Inflammatory macrophage treated with lipopolysaccharide for 4 hours (primary cell): ENCODE measurements around the gene PLEKHB2.
"Not testable (repeated sequence)": the region's sequence is repeated elsewhere in the genome, so short reads cannot be mapped to it uniquely, and the experiment has no call there.

Experiments used
- DNase-seq: peaks from one replicate; pipeline ENCODE4 v3.0.0-alpha.2; 2020

Gene PLEKHB2

GRCh38 chr2:131145040-131145439 is 39.9 kb downstream of the PLEKHB2 start:
- DNase-seq = no peak

GRCh38 chr2:131146231-131146630 is 41.1 kb downstream of the PLEKHB2 start:
- DNase-seq = peak; percentile 72

DNA sequence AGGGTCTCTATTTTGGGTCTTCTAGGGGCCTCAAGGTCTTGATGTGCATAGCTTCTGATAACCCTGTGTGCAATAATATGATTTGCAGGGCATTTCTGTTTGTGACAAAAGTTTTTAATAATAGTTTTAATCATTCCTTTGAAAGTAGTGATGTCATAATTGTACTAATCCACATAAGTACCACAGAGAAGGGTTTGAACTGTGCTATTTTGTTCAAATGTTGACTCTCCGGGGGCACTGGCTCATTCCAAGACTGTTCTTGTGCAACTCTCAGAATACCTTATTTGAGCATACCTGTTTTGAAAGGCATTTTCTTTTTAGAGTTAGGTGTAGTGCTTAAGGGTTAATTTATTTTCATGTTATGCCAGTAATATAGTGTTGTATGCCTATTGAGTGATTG is 41.6 kb downstream of the PLEKHB2 start:
- no peak for DNase-seq

DNA sequence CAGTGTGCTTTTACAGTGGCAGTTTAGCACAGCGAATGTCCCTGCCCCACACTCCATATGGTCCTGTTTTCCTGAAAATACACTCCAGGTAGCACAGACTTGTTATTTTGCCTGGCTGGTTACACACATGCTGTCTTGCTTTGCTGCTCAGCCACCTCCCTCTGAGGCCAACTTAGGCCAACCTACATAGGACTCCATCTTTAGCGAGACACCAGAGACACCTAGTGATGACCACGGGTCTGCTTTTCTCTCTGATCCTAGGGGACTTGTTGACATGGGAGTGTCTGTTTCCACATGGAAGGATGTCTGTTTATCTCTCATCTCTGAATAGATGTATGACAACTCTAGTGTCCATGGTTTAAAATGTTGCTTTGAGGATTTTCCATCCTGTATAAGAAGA is 43.3 kb downstream of the PLEKHB2 start:
- DNase-seq = no peak

GRCh38 chr2:131150109-131150508 is 45.0 kb downstream of the PLEKHB2 start:
- DNase-seq = not testable (repeated sequence)

GRCh38 chr2:131151398-131151797 is 46.3 kb downstream of the PLEKHB2 start:
- no peak for DNase-seq

DNA sequence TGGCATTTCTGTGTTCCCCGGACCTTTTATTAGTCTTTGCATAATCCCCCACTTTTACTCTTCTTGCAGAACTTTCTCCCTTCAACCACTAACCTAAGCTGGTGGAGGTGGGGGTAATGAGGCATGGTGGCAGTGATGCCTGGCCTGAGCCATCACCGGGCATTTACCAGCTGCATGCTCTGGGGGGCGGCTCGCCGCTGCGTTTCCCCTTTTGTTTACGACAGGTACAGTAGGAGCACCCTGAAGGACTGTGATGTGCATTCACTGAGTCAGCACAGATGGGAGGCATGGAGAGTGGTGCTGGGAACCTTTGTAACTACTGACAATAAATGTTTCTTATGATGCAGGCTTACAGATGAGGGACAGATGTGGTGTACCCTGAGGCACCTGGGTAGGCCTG is 46.9 kb downstream of the PLEKHB2 start:
- DNase-seq = no peak

GRCh38 chr2:131153529-131153928 is 48.4 kb downstream of the PLEKHB2 start:
- DNase-seq = no peak

DNA sequence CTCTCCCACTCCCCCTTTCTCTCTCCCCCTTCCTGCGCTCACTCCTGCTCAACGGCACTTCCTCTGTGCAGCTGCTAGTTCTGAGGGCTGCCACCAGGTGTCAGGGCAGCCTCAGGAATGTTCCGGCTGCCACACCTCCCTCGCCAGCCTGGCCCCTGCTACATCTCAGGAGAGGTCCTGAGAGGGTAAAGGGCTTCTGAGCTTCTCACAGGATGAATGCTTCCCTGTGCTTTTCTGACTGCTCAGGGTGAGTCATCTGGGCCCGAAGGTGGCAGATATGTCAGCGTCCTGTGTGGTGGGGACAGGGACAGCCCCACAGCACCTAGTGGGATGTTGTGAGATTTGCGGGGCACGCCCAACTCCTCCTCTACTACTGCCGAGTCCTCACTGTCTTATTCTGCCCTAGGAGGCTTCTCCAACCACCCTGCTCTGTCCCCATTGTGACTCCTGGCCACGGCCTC is 49.0 kb downstream of the PLEKHB2 start:
- peak; percentile 51 for DNase-seq

GRCh38 chr2:131154647-131155046 is 49.5 kb downstream of the PLEKHB2 start:
- DNase-seq = no peak

GRCh38 chr2:131155208-131155855 is 50.2 kb downstream of the PLEKHB2 start:
- DNase-seq = no peak

- DNase-seq = no peak
Observed at GRCh38 chr2:131156452-131157149, 51.5 kb downstream of the PLEKHB2 start.

- not testable (repeated sequence) for DNase-seq
Observed at GRCh38 chr2:131165562-131165961, 60.4 kb downstream of the PLEKHB2 start.

DNA sequence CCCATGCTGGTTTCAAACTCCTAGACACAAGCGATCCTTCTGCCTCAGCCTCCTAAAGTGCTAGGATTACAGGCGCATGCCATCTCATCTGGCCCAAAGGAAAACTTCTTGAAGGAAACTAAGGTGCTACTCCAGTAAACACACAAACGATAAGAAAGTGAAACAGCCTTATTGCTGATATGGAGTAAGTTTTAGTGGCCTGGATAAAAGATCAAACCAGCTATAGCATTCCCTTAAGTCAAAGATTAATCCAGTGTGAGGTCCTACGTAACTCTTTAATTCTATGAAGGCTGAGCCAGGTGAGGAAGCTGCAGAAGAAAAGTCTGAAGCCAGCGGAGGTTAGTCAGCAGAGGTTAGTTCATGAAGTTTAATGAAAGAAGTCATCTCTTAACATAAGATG is 63.4 kb downstream of the PLEKHB2 start:
- no peak for DNase-seq

DNA sequence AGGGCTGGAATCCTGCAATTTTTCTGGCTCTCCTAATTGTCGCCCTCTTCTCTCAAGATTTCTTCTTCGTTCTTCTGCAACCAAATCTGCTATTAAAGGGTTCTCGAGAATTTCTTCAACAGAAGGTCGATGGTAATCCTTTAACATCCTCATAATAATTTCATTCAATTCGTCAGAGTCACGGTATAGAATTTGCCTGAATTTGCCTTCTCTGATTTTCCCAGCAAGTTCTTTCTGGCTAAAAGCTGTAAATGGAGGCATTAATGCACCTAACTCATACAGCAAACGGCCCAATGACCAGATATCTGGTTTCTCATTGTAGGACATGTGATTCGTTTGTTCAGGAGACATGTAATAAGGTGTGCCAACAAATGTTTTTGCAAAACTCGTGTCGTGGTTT is 72.9 kb downstream of the PLEKHB2 start:
- DNase-seq = not testable (repeated sequence)

GRCh38 chr2:131178721-131179418 is 73.7 kb downstream of the PLEKHB2 start:
- not testable (repeated sequence) for DNase-seq

DNA sequence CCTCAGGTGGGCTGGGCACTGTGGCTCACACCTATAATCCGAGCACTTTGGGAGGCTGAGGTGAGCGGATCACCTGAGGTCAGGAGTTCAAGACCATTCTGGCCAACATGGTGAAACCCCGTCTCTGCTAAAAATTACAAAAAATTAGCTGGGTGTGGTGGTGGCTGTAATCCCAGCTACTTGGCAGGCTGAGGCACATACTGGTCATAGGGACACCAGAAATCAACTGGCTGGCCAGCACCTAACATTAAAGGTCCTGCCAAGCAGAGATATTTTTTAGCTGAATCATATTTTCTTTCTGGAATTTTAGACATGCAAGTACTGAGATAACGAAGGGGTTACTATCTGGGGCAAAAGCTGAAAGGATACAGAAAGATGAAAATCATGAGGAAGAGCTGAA is 76.3 kb downstream of the PLEKHB2 start:
- DNase-seq = not testable (repeated sequence)

DNA sequence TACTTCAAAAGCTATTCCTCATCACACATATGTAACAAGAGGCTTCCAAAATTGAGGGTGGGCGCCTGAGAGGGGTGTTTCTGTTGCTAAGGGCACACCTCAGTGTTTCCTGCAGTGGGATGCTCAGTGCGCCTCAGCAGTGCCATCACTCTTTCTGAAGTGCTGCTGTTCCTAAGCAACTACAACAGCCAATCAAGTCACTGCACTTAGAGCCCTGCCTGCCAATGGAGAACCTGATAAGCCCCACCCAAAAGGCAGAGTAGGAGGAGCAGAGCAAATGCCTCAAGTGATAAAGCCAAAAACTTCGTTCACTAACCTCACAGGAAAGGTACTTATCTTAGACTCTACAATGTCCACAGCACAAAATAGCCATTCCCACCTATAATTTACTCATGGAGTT is 88.3 kb downstream of the PLEKHB2 start:
- DNase-seq = not testable (repeated sequence)

DNA sequence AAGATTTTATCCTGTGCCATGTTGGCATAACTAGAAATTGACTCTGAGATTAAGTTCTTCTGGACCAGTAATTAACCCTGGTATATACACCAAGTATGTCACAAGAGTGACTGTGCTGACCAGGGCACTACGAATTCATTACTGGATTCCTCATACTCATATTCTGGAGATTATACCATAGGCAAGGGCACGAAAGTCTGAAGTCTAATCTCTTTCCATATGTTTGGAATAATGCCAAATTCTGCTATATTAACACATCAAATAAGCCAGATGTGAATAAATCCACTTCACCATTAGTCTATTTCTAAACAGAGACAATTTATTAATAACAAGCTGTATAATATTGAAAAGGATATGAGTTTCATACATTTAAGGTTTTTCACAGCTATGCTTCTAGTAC is 91.0 kb downstream of the PLEKHB2 start:
- DNase-seq = not testable (repeated sequence)
